Heart left ventricle (tissue), 16 donors: Measurements from ENCODE around the gene TGFBRAP1. TPM values are rescaled to one million over a fixed set of nuclear protein-coding genes. Genes with fewer than 3 reads are reported as not detected.

Source experiments
- ATAC-seq, 4 donors: fragments of 200-7000 bp; cut with Tn5 transposase; one replicate each; pipeline ENCODE4 v1.9.1; 2020 to 2022; ENCODE audit warnings: moderate library complexity in 4 of 4, mild to moderate bottlenecking in 3 of 4, moderate number of reproducible peaks in 1 of 4
- DNase-seq, 5 donors: peaks; one replicate each; pipeline ENCODE4 v3.0.0-alpha.2; 2020
- H3K27ac ChIP-seq, 12 donors: fragments of 200-600 bp; sonication (generic) in 4 of 12; one replicate each; pipeline versions ENCODE4 v1.5.0 to v1.8.0; 2016 to 2022; ENCODE audit warnings: mild to moderate bottlenecking in 2 of 12
- H3K27me3 ChIP-seq, 9 donors: fragments of 200-600 bp; sonication (generic) in 2 of 9; one replicate each; pipeline versions ENCODE4 v1.5.1 to v1.8.0; 2016 to 2022; ENCODE audit warnings: mild to moderate bottlenecking in 3 of 9
- H3K36me3 ChIP-seq, 9 donors: fragments of 200-600 bp; sonication (generic) in 2 of 9; one replicate each; pipeline versions ENCODE4 v1.5.0 to v1.8.0; 2018 to 2022; ENCODE audit warnings: mild to moderate bottlenecking in 2 of 9
- H3K4me1 ChIP-seq, 12 donors: fragments of 200-600 bp; sonication (generic) in 4 of 12; one replicate each; pipeline versions ENCODE4 v1.5.0 to v1.8.0; 2016 to 2022; ENCODE audit warnings: mild to moderate bottlenecking in 3 of 12
- H3K4me3 ChIP-seq, 12 donors: fragments of 200-600 bp; sonication (generic) in 4 of 12; one replicate each; pipeline versions ENCODE4 v1.5.0 to v1.8.0; 2017 to 2022; ENCODE audit warnings: mild to moderate bottlenecking in 9 of 12, moderate library complexity in 4 of 12
- H3K9me3 ChIP-seq, 12 donors: fragments of 200-600 bp; sonication (generic) in 4 of 12; one replicate each; pipeline versions ENCODE4 v1.5.0 to v1.8.0; 2016 to 2022; ENCODE audit warnings: mild to moderate bottlenecking in 1 of 12
- POLR2A ChIP-seq, 2 donors: fragments of 450-650 bp; IDR thresholded peaks; one replicate each; pipeline ENCODE4 v1.6.1; 2017; ENCODE audit warnings: antibody characterized with exemption in 2 of 2, mild to moderate bottlenecking in 2 of 2, moderate library complexity in 2 of 2
- WGBS, 4 donors: extraction: QIAGEN DNeasy Blood & Tissue Kit in 2 of 4; methylation state at CpG; one replicate each; pipeline versions ENCODE4 v1.1.5 to v1.1.7; 2013 to 2018; 5-methylcytosine and 5-hydroxymethylcytosine counted together
- intact Hi-C, 10 donors: fragments of 100-400 bp; cut with DNase I; formaldehyde crosslinking; loops; one replicate each; pipeline versions ENCODE4 v1.11.1 to v1.14.2; 2022
- polyA plus RNA-seq, 2 donors: library from polyadenylated mRNA; stranded (reverse); fragments of 200-250 nt; gene quantifications; one replicate each; pipeline ENCODE4 v1.2.3, GENCODE V29; 2013
- total RNA-seq, 9 donors: library from RNA; depleted of rRNA in 2 of 9; stranded (reverse); fragments of >200 nt in 2 of 9; fragmentation: NEBNext Ultra II Directional in 3 of 9; extraction: Animal tissue kit (Norgen Biotek cat#: 25700) in 3 of 9; gene quantifications; one replicate each; pipeline versions ENCODE4 v1.1.0 to v1.2.4, GENCODE V29; 2016 to 2023
- TF ChIP-seq, protein P1 (sequence below), 12 donors: fragments of 200-600 bp; sonication (generic) in 4 of 12; IDR thresholded peaks; one replicate each; pipeline versions ENCODE4 v1.5.0 to v1.8.0; 2018 to 2022; ENCODE audit warnings: antibody characterized with exemption in 12 of 12, mild to moderate bottlenecking in 5 of 12
- donor health status: ischemic (EF 13 %, LVEDD 7.1; RV severe dilation, severe dysfunction).
- donor health status: healthy with polysubstance abuse.
- donor health status: DM: no; HTN: yes; CAD: no.
- donor health status: DM: no; HTN: no; CAD: no.
- donor health status: ischemic (EF 25% LVEDD 6.9; RV normal size, moderate dysfunction).
- donor health status: ischemic (EF 25% LVEDD 5.7; RV mildly dilated, moderate dysfunction).
- donor health status: healthy.
- donor health status: DM: yes; HTN: yes; CAD: no.
- donor health status: ischemic (EF 35%, LVEDD 5.7; RV mildly dilated, moderate dysfunction).
- donor health status: nonischemic (EF 11% LVEDD 7.7; RV severe dilation, severe dysfunction).
- donor health status: DM: yes; HTN: yes; CAD: no.
- donor health status: PGD.
- donor health status: ischemic (EF 29% LVEDD 5.4; RV normal size, mild dysfunction).
- donor health status: nonischemic (EF 23%, LVEDD 6.1; RV moderate dilation, normal function).

Gene TGFBRAP1
- total and polyA plus RNA-seq, 11 donors: 1.8 to 20.0 (median 10.8) TPM

DNA sequence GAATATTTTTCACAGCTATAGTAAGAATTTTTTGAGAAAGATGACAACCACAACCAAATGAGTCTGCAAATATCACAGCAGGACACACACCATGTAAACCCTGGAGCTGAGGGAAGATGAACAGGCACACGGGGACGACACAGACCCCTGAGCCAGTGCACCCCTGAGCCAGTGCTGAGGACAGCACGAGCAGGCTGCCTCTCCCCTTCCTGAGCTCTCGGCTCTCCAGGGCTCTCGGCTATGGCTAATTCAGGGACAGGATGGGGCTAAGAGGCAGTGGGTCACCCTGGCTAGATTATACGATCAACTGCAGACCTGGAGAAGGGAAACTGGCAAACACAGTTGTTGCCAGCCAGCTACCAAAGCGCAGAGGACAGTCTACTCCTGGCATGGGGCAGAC lies 41.4 kb downstream of the TGFBRAP1 start:
- TF ChIP-seq POLR2A (IDR thresholded peaks at IDR 0.05): no peak
- TF ChIP-seq, protein P1, sequence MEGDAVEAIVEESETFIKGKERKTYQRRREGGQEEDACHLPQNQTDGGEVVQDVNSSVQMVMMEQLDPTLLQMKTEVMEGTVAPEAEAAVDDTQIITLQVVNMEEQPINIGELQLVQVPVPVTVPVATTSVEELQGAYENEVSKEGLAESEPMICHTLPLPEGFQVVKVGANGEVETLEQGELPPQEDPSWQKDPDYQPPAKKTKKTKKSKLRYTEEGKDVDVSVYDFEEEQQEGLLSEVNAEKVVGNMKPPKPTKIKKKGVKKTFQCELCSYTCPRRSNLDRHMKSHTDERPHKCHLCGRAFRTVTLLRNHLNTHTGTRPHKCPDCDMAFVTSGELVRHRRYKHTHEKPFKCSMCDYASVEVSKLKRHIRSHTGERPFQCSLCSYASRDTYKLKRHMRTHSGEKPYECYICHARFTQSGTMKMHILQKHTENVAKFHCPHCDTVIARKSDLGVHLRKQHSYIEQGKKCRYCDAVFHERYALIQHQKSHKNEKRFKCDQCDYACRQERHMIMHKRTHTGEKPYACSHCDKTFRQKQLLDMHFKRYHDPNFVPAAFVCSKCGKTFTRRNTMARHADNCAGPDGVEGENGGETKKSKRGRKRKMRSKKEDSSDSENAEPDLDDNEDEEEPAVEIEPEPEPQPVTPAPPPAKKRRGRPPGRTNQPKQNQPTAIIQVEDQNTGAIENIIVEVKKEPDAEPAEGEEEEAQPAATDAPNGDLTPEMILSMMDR (IDR thresholded peaks at IDR 0.05): no peak
- Histone ChIP-seq H3K27ac (no peak overlapping the region), H3K27me3 (no peaks in the 10 kb centered on the region), H3K36me3 (peaks cover 0 to 94% (median 70%) of the 10 kb centered on the region in 9 donors), H3K4me1 (no peaks in the 10 kb centered on the region), H3K4me3 (no peak overlapping the region), H3K9me3 (no peaks in the 10 kb centered on the region)
- 85 to 94% (median 94%) methylated on average over 7 of the region's 7 CpGs for WGBS, 4 donors
- intact Hi-C loops: no loop called here
- DNase-seq (no peak), ATAC-seq (no peak)

DNA sequence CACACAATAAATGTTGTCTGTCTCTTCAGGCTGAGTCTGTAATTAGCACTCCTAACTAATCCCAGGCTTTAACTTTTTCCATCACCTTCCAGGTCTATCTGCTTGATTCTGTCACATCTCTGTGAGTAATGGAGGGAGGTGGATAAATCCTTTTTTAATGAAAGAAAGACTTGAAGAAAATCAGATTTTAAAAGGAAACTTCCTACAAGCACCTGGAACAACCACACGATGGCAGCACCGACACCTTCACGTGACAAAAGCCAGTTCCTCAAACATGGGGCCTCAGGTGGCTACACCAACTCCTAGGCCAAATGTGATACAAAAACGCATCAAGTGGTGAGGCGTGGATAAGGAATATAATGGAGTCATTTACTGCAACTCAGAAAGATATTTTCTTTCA lies 41.8 kb downstream of the TGFBRAP1 start:
- Histone ChIP-seq H3K4me1 (no peaks in the 10 kb centered on the region), H3K9me3 (no peaks in the 10 kb centered on the region), H3K27me3 (no peaks in the 10 kb centered on the region), H3K27ac (no peak overlapping the region), H3K4me3 (no peak overlapping the region), H3K36me3 (peaks cover 0 to 93% (median 70%) of the 10 kb centered on the region in 9 donors)
- DNase-seq: no peak
- no peak for ATAC-seq
- TF ChIP-seq POLR2A (IDR thresholded peaks at IDR 0.05): no peak
- TF ChIP-seq, protein P1 (IDR thresholded peaks at IDR 0.05): peak in 11 of 12 donors; percentile 15 to 44 (median 28)
- WGBS, 4 donors: 60 to 70% (median 64%) methylated on average over 5 of the region's 5 CpGs
- intact Hi-C loops: no loop called here

DNA sequence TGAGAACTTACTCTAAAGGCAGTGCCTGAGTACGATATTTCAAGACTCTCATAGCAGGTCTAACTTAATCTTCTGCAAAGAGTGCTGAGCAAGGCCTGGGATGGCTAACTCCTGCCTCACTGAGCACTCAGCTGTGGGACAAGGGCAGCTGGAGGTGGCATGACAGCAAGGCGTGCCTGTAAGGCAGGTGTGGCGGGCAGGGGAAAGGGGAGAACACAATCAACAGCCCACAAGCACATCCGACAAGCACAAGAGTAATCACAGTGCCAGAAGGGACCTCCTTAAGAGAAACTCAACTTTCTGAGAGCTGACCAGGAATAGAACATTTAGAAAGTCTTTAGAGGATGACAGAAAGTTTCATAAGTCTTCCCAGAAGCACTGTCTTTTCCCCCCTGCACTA lies 46.0 kb downstream of the TGFBRAP1 start:
- 83 to 97% (median 95%) methylated on average over 4 of the region's 4 CpGs for WGBS, 4 donors
- Histone ChIP-seq H3K9me3 (no peaks in the 10 kb centered on the region), H3K4me3 (no peak overlapping the region), H3K27ac (no peak overlapping the region), H3K36me3 (peaks cover 0 to 95% (median 76%) of the 10 kb centered on the region in 9 donors), H3K27me3 (no peaks in the 10 kb centered on the region), H3K4me1 (no peaks in the 10 kb centered on the region)
- DNase-seq: no peak
- ATAC-seq: no peak
- TF ChIP-seq, protein P1 (IDR thresholded peaks at IDR 0.05): no peak
- TF ChIP-seq POLR2A (IDR thresholded peaks at IDR 0.05): no peak
- intact Hi-C loops: no loop called here

DNA sequence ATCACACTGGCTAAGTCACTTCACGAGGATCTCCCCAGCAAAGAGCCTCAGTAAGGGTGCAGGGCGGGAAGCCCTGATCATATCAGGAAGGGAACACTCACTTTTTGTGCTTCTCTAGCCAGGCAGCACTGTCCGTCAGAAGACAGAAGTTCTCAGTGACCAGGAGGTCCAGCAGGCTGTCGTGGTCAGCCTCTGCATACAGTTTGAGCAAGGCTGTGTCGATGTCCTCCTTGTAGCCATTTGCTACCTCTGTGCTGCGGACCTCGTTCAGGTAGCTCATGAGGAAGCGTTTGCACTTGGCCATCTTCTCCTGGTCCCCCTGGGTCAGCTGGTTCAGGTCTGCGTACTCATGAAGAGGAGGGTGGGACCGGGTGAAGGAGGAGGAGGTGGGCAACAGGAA lies 49.3 kb downstream of the TGFBRAP1 start:
- WGBS, 4 donors: 88 to 93% (median 90%) methylated on average over 10 of the region's 10 CpGs
- DNase-seq: no peak
- peaks cover 0 to 100% (median 83%) of the 10 kb centered on the region in 9 donors for H3K36me3 ChIP-seq

More for the DNA sequence above, 49.3 kb downstream of the TGFBRAP1 start:
- ATAC-seq: no peak
- H3K27ac ChIP-seq: no peak overlapping the region
- TF ChIP-seq, protein P1 (IDR thresholded peaks at IDR 0.05): no peak
- no peak for TF ChIP-seq POLR2A (IDR thresholded peaks at IDR 0.05)
- intact Hi-C loops: no loop called here
- H3K4me1 ChIP-seq: no peaks in the 10 kb centered on the region
- H3K27me3 ChIP-seq: no peaks in the 10 kb centered on the region
- no peak overlapping the region for H3K4me3 ChIP-seq
- H3K9me3 ChIP-seq: no peaks in the 10 kb centered on the region
